GM21619 (cell line): Measurements from ENCODE around the gene TSPAN31.
A peak's percentile ranks its signal among the peaks of the same experiment; 100 is the strongest.

Experiments
- ATAC-seq: cut with Tn5 transposase; IDR thresholded peaks from one replicate; pipeline ENCODE4 v1.9.1; 2021; ENCODE audit not compliant: unreplicated experiment

TSPAN31 gene

GRCh38 chr12:57782243-57782607 is 37.4 kb downstream of the TSPAN31 start:
- ATAC-seq, result no peak

GRCh38 chr12:57782608-57783465 is 38.0 kb downstream of the TSPAN31 start, which contains the start of gene TSFM:
TSFM (plus strand) TSS chr12:57782787; CDS start chr12:57782802, 15 bp downstream.
- peak; percentile 92 for ATAC-seq

- ATAC-seq, result no peak
Observed at GRCh38 chr12:57783466-57783801, 38.6 kb downstream of the TSPAN31 start.

GRCh38 chr12:57783861-57784260 is 39.0 kb downstream of the TSPAN31 start:
- ATAC-seq, result no peak

- no peak for ATAC-seq
Observed at GRCh38 chr12:57793920-57794319, 49.1 kb downstream of the TSPAN31 start.

GRCh38 chr12:57795354-57795753 is 50.5 kb downstream of the TSPAN31 start:
- no peak for ATAC-seq

- no peak for ATAC-seq
Observed at GRCh38 chr12:57796996-57797395, 52.2 kb downstream of the TSPAN31 start.

- ATAC-seq, result no peak
Observed at GRCh38 chr12:57797933-57798332, 53.1 kb downstream of the TSPAN31 start.
